GM23338 (cell line): ENCODE measurements around the gene POLDIP2. TPM values are rescaled to one million over a fixed set of nuclear protein-coding genes. Genes with fewer than 3 reads are reported as not detected.

Source experiments
- ATAC-seq: fragments of 200-7000 bp; cut with Tn5 transposase; 3 replicates; pipeline ENCODE4 v1.9.1; 2020
- DNase-seq: peaks from one replicate; pipeline ENCODE4 v3.0.0-alpha.2; 2015; ENCODE audit warnings: low spot score
- H2AFZ ChIP-seq: fragments of 200-600 bp; sonication (generic); 2 replicates; pipeline ENCODE4 v1.8.0; 2016; ENCODE audit warnings: antibody characterized with exemption, mild to moderate bottlenecking, moderate library complexity
- H3F3A ChIP-seq: fragments of 200-600 bp; sonication (generic); replicated peaks from 2 replicates; pipeline ENCODE4 v1.8.0; 2017; ENCODE audit warnings: antibody characterized with exemption, mixed run types, low read depth
- H3K27ac ChIP-seq: fragments of 200-600 bp; sonication (generic); 2 replicates; pipeline ENCODE4 v1.6.1; 2016; ENCODE audit warnings: low read depth
- H3K27me3 ChIP-seq: fragments of 200-600 bp; sonication (generic); 2 replicates; pipeline ENCODE4 v1.8.0; 2016; ENCODE audit warnings: mild to moderate bottlenecking, mixed run types, moderate library complexity; ENCODE audit not compliant: insufficient read depth
- H3K36me3 ChIP-seq: fragments of 200-600 bp; sonication (generic); 2 replicates; pipeline ENCODE4 v1.8.0; 2016; ENCODE audit warnings: mild to moderate bottlenecking; ENCODE audit not compliant: insufficient read depth
- H3K4me1 ChIP-seq: fragments of 200-600 bp; sonication (generic); 2 replicates; pipeline ENCODE4 v1.8.0; 2016; ENCODE audit warnings: mild to moderate bottlenecking, moderate library complexity; ENCODE audit not compliant: insufficient read depth
- H3K4me2 ChIP-seq: fragments of 200-600 bp; sonication (generic); 2 replicates; pipeline ENCODE4 v1.7.1; 2017; ENCODE audit warnings: mixed run types
- H3K4me3 ChIP-seq: fragments of 200-600 bp; sonication (generic); 2 replicates; pipeline ENCODE4 v1.6.1; 2016; ENCODE audit warnings: mixed run types
- H3K79me2 ChIP-seq: fragments of 200-600 bp; sonication (generic); replicated peaks from 2 replicates; pipeline ENCODE4 v1.8.0; 2017; ENCODE audit warnings: mild to moderate bottlenecking; ENCODE audit not compliant: insufficient read depth
- H3K9me2 ChIP-seq: fragments of 200-600 bp; sonication (generic); 2 replicates; pipeline ENCODE4 v1.8.0; 2017; ENCODE audit not compliant: insufficient read depth
- H4K20me1 ChIP-seq: fragments of 200-600 bp; sonication (generic); replicated peaks from 2 replicates; pipeline ENCODE4 v1.8.0; 2017; ENCODE audit warnings: mild to moderate bottlenecking; ENCODE audit not compliant: insufficient read depth
- H3K27ac Mint-ChIP-seq: 2 replicates; pipeline ENCODE4 v1.8.0; 2020; ENCODE audit warnings: inconsistent platforms, mild to moderate bottlenecking, moderate library complexity, mixed read lengths
- H3K27me3 Mint-ChIP-seq: 3 replicates; pipeline ENCODE4 v1.8.0; 2022; ENCODE audit warnings: low read depth, mild to moderate bottlenecking, moderate library complexity, mixed read lengths, inconsistent platforms; ENCODE audit not compliant: insufficient read depth, poor library complexity
- H3K36me3 Mint-ChIP-seq: 3 replicates; pipeline ENCODE4 v1.8.0; 2021; ENCODE audit warnings: low read depth, mild to moderate bottlenecking, inconsistent platforms, moderate library complexity, mixed read lengths
- H3K4me1 Mint-ChIP-seq: 3 replicates; pipeline ENCODE4 v1.8.0; 2020; ENCODE audit warnings: mild to moderate bottlenecking, inconsistent platforms, mixed read lengths
- H3K4me3 Mint-ChIP-seq: 3 replicates; pipeline ENCODE4 v1.8.0; 2021; ENCODE audit warnings: moderate library complexity, mild to moderate bottlenecking, inconsistent platforms, mixed read lengths
- H3K9me3 Mint-ChIP-seq: 3 replicates; pipeline ENCODE4 v1.8.0; 2020; ENCODE audit warnings: moderate library complexity, mild to moderate bottlenecking, inconsistent platforms, mixed read lengths
- CREB1 ChIP-seq: fragments of 250-450 bp; sonication (Bioruptor Pico); IDR thresholded peaks from 2 replicates; pipeline ENCODE4 v1.5.0; 2020; ENCODE audit warnings: low read depth, mild to moderate bottlenecking, moderate library complexity
- EZH2 ChIP-seq: fragments of 200-600 bp; sonication (generic); IDR thresholded peaks from one replicate; pipeline ENCODE4 v1.8.0; 2017; ENCODE audit warnings: antibody characterized with exemption, mild to moderate bottlenecking, low read depth; ENCODE audit not compliant: unreplicated experiment
- NANOG ChIP-seq: IDR thresholded peaks from 2 replicates; pipeline ENCODE4 v1.6.1; 2016; ENCODE audit warnings: antibody characterized with exemption, borderline replicate concordance
- STAT1 ChIP-seq: IDR thresholded peaks from one replicate; pipeline ENCODE4 v1.6.1; 2016; ENCODE audit warnings: antibody characterized with exemption; ENCODE audit not compliant: unreplicated experiment
- ZNF114 ChIP-seq: fragments of 250-450 bp; sonication (Bioruptor Pico); IDR thresholded peaks from 2 replicates; pipeline ENCODE4 v1.5.0; 2020; ENCODE audit warnings: mild to moderate bottlenecking, moderate library complexity
- polyA plus RNA-seq: library from polyadenylated mRNA; unstranded; fragments of >200 nt; fragmentation: Nextera tagmentation; extraction: Ambion mirVana; gene quantifications from 2 replicates; pipeline ENCODE4 v1.2.1, GENCODE V29; 2016
- total RNA-seq: library from RNA; depleted of rRNA; stranded (reverse); fragments of >200 nt; shearing (Covaris generic); gene quantifications from 2 replicates; pipeline ENCODE4 v1.2.3, GENCODE V29; 2014
- TF ChIP-seq, protein P1 (sequence below): IDR thresholded peaks from one replicate; pipeline ENCODE4 v1.6.1; 2018; ENCODE audit warnings: antibody characterized with exemption; ENCODE audit not compliant: unreplicated experiment
- TF ChIP-seq, protein P2 (sequence below), 2 experiments: fragments of 200-600 bp in 1 of 2; sonication (generic) in 1 of 2; conservative IDR thresholded peaks; 2 replicates each; pipeline versions ENCODE4 v1.5.1 to v1.6.1; 2016 to 2017; ENCODE audit warnings: antibody characterized with exemption in 2 of 2, low read depth in 2 of 2, mild to moderate bottlenecking in 2 of 2, moderate library complexity in 1 of 2
- TF ChIP-seq, protein P3 (sequence below): fragments of 250-450 bp; sonication (Bioruptor Pico); IDR thresholded peaks from 2 replicates; pipeline ENCODE4 v1.5.0; 2020; ENCODE audit warnings: mild to moderate bottlenecking, moderate library complexity

Gene POLDIP2
- total and polyA plus RNA-seq, 2 experiments from 2014 or later = 45.7 to 77.1 TPM

DNA sequence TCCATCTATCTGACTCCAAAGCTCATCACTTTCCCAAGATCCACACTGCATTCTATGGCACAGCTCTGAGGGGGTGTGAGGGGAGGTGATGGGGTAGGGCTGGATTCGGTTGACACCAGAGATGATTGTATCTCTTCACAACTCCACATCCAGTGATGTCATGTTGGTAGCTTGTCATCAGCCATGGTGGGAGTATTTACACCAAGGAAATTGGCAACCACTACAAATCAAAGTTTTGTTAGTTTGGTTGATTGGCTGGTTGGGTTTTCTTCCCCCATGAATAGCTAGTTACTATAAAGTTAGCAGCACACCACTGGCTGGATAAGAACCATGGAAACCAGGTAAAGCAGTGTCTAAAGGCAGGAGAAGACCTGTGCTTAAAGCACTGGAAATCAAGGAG, 33.7 kb upstream of the POLDIP2 start:
- peaks cover 13% of the 10 kb centered on the region for H3K36me3 Mint-ChIP-seq
- no peak for ATAC-seq
- H3K4me2 ChIP-seq = no peak overlapping the region
- H3K4me1 Mint-ChIP-seq = 0 out of 3 replicates have a peak, but pooled peaks cover 3% of the 10 kb centered on the region
- H3K36me3 ChIP-seq = no peaks in the 10 kb centered on the region
- no peak overlapping the region for H3K4me3 Mint-ChIP-seq
- H3K9me3 Mint-ChIP-seq = no peaks in the 10 kb centered on the region
- no peaks in the 10 kb centered on the region for H3K79me2 ChIP-seq
- H3K27me3 ChIP-seq = peaks cover 6% of the 10 kb centered on the region
- no peak overlapping the region for H2AFZ ChIP-seq
- no peaks in the 10 kb centered on the region for H3K9me2 ChIP-seq
- H3K27me3 Mint-ChIP-seq = peaks cover 4% of the 10 kb centered on the region
- no peak overlapping the region; the same call in 1 of the 2 replicates for H3K27ac Mint-ChIP-seq
- H3K4me3 ChIP-seq = no peak overlapping the region
- no peak overlapping the region for H3K27ac ChIP-seq
- DNase-seq = no peak
- no peaks in the 10 kb centered on the region for H3F3A ChIP-seq
- TF ChIP-seq STAT1 (no peak), CREB1 (CRISPR knock-in tag) (no peak), EZH2 (no peak), NANOG (no peak), ZNF114 (CRISPR knock-in tag) (no peak)
- TF ChIP-seq, protein P1, sequence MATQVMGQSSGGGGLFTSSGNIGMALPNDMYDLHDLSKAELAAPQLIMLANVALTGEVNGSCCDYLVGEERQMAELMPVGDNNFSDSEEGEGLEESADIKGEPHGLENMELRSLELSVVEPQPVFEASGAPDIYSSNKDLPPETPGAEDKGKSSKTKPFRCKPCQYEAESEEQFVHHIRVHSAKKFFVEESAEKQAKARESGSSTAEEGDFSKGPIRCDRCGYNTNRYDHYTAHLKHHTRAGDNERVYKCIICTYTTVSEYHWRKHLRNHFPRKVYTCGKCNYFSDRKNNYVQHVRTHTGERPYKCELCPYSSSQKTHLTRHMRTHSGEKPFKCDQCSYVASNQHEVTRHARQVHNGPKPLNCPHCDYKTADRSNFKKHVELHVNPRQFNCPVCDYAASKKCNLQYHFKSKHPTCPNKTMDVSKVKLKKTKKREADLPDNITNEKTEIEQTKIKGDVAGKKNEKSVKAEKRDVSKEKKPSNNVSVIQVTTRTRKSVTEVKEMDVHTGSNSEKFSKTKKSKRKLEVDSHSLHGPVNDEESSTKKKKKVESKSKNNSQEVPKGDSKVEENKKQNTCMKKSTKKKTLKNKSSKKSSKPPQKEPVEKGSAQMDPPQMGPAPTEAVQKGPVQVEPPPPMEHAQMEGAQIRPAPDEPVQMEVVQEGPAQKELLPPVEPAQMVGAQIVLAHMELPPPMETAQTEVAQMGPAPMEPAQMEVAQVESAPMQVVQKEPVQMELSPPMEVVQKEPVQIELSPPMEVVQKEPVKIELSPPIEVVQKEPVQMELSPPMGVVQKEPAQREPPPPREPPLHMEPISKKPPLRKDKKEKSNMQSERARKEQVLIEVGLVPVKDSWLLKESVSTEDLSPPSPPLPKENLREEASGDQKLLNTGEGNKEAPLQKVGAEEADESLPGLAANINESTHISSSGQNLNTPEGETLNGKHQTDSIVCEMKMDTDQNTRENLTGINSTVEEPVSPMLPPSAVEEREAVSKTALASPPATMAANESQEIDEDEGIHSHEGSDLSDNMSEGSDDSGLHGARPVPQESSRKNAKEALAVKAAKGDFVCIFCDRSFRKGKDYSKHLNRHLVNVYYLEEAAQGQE = no peak
- TF ChIP-seq, protein P2, sequence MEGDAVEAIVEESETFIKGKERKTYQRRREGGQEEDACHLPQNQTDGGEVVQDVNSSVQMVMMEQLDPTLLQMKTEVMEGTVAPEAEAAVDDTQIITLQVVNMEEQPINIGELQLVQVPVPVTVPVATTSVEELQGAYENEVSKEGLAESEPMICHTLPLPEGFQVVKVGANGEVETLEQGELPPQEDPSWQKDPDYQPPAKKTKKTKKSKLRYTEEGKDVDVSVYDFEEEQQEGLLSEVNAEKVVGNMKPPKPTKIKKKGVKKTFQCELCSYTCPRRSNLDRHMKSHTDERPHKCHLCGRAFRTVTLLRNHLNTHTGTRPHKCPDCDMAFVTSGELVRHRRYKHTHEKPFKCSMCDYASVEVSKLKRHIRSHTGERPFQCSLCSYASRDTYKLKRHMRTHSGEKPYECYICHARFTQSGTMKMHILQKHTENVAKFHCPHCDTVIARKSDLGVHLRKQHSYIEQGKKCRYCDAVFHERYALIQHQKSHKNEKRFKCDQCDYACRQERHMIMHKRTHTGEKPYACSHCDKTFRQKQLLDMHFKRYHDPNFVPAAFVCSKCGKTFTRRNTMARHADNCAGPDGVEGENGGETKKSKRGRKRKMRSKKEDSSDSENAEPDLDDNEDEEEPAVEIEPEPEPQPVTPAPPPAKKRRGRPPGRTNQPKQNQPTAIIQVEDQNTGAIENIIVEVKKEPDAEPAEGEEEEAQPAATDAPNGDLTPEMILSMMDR (conservative IDR thresholded peaks at IDR 0.05; ENCODE audit: low read depth in 2 of 2) = no peak
- TF ChIP-seq, protein P3, sequence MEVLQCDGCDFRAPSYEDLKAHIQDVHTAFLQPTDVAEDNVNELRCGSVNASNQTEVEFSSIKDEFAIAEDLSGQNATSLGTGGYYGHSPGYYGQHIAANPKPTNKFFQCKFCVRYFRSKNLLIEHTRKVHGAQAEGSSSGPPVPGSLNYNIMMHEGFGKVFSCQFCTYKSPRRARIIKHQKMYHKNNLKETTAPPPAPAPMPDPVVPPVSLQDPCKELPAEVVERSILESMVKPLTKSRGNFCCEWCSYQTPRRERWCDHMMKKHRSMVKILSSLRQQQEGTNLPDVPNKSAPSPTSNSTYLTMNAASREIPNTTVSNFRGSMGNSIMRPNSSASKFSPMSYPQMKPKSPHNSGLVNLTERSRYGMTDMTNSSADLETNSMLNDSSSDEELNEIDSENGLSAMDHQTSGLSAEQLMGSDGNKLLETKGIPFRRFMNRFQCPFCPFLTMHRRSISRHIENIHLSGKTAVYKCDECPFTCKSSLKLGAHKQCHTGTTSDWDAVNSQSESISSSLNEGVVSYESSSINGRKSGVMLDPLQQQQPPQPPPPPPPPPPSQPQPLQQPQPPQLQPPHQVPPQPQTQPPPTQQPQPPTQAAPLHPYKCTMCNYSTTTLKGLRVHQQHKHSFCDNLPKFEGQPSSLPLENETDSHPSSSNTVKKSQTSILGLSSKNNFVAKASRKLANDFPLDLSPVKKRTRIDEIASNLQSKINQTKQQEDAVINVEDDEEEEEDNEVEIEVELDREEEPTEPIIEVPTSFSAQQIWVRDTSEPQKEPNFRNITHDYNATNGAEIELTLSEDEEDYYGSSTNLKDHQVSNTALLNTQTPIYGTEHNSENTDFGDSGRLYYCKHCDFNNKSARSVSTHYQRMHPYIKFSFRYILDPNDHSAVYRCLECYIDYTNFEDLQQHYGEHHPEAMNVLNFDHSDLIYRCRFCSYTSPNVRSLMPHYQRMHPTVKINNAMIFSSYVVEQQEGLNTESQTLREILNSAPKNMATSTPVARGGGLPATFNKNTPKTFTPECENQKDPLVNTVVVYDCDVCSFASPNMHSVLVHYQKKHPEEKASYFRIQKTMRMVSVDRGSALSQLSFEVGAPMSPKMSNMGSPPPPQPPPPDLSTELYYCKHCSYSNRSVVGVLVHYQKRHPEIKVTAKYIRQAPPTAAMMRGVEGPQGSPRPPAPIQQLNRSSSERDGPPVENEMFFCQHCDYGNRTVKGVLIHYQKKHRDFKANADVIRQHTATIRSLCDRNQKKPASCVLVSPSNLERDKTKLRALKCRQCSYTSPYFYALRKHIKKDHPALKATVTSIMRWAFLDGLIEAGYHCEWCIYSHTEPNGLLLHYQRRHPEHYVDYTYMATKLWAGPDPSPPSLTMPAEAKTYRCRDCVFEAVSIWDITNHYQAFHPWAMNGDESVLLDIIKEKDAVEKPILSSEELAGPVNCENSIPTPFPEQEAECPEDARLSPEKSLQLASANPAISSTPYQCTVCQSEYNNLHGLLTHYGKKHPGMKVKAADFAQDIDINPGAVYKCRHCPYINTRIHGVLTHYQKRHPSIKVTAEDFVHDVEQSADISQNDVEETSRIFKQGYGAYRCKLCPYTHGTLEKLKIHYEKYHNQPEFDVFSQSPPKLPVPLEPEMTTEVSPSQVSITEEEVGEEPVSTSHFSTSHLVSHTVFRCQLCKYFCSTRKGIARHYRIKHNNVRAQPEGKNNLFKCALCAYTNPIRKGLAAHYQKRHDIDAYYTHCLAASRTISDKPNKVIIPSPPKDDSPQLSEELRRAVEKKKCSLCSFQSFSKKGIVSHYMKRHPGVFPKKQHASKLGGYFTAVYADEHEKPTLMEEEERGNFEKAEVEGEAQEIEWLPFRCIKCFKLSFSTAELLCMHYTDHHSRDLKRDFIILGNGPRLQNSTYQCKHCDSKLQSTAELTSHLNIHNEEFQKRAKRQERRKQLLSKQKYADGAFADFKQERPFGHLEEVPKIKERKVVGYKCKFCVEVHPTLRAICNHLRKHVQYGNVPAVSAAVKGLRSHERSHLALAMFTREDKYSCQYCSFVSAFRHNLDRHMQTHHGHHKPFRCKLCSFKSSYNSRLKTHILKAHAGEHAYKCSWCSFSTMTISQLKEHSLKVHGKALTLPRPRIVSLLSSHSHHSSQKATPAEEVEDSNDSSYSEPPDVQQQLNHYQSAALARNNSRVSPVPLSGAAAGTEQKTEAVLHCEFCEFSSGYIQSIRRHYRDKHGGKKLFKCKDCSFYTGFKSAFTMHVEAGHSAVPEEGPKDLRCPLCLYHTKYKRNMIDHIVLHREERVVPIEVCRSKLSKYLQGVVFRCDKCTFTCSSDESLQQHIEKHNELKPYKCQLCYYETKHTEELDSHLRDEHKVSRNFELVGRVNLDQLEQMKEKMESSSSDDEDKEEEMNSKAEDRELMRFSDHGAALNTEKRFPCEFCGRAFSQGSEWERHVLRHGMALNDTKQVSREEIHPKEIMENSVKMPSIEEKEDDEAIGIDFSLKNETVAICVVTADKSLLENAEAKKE (CRISPR knock-in tag) = no peak
- H3K4me1 ChIP-seq = no peaks in the 10 kb centered on the region
- H4K20me1 ChIP-seq = no peaks in the 10 kb centered on the region; the same call in 1 of the 2 replicates
